ENCODE results near the gene ADAM19.

DNA sequence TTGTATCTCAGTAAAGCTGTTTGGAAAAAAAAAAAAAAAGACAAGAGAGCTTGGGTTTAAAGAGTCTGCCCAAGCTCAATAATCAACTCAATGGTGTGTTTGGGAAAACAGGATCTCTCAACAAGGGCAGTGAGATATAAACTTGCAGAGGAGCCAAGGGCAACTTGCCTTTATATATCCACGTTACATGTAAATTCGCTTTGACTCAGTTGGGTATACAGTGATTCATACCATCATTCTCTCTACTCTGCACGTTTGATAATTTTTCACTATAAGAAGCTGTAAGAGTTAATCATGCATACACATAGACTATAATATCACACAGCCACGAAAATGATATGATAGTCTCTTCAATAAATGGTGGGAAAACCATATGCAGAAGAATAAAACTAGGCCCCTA is 24.9 kb downstream of the ADAM19 start:
- TF ChIP-seq, protein P1, sequence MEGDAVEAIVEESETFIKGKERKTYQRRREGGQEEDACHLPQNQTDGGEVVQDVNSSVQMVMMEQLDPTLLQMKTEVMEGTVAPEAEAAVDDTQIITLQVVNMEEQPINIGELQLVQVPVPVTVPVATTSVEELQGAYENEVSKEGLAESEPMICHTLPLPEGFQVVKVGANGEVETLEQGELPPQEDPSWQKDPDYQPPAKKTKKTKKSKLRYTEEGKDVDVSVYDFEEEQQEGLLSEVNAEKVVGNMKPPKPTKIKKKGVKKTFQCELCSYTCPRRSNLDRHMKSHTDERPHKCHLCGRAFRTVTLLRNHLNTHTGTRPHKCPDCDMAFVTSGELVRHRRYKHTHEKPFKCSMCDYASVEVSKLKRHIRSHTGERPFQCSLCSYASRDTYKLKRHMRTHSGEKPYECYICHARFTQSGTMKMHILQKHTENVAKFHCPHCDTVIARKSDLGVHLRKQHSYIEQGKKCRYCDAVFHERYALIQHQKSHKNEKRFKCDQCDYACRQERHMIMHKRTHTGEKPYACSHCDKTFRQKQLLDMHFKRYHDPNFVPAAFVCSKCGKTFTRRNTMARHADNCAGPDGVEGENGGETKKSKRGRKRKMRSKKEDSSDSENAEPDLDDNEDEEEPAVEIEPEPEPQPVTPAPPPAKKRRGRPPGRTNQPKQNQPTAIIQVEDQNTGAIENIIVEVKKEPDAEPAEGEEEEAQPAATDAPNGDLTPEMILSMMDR (IDR thresholded peaks at IDR 0.05; ENCODE audit: borderline replicate concordance, extremely low read depth, low read length, poor library complexity, severe bottlenecking): no peak
- no peak for TF ChIP-seq EZH2 (IDR thresholded peaks at IDR 0.05; ENCODE audit: borderline replicate concordance, low read depth, low read length, severe bottlenecking)

All from DND-41 (cell line).